ENCODE data around the gene BPIFA2.

BPIFA2 gene

GRCh38 chr20:33139467-33139866 is 28.5 kb upstream of the BPIFA2 start:
- no peak for DNase-seq (ENCODE audit: extremely low read depth, low read depth)
- TF ChIP-seq CTCF (IDR thresholded peaks at IDR 0.05; ENCODE audit: low read depth, low read length) = no peak

- DNase-seq (ENCODE audit: extremely low read depth, low read depth) = no peak
- no peak for TF ChIP-seq CTCF (IDR thresholded peaks at IDR 0.05; ENCODE audit: low read depth, low read length)
These were observed 22.4 kb upstream of the BPIFA2 start for GRCh38 chr20:33145521-33145920.

- no peak for DNase-seq (ENCODE audit: extremely low read depth, low read depth)
- no peak for TF ChIP-seq CTCF (IDR thresholded peaks at IDR 0.05; ENCODE audit: low read depth, low read length)
These were observed 20.7 kb upstream of the BPIFA2 start for GRCh38 chr20:33147299-33147698.

- no peak for DNase-seq (ENCODE audit: extremely low read depth, low read depth)
- TF ChIP-seq CTCF (IDR thresholded peaks at IDR 0.05; ENCODE audit: low read depth, low read length) = no peak
These were observed 19.9 kb upstream of the BPIFA2 start for GRCh38 chr20:33148040-33148439.

DNA sequence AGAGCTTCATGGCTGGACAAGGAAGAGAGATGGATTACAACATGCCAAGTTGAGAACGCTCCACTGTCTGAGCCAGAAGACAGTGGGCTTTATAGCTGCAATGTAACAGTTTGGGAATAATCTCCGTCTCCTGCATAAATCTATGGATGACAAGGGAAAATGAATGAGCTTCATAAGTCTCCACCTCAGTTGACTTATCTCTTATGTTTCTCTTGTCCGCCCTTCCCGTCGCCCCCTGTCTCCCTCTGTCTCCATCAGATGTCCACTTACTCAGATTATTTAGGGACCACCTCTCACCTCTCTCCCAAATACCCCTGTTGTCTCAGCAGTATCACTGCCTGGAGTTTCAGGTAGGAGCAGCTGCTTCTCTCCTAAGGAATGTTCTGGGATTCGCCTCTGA is 13.7 kb upstream of the BPIFA2 start:
- no peak for DNase-seq (ENCODE audit: extremely low read depth, low read depth)
- TF ChIP-seq CTCF (IDR thresholded peaks at IDR 0.05; ENCODE audit: low read depth, low read length) = no peak

DNA sequence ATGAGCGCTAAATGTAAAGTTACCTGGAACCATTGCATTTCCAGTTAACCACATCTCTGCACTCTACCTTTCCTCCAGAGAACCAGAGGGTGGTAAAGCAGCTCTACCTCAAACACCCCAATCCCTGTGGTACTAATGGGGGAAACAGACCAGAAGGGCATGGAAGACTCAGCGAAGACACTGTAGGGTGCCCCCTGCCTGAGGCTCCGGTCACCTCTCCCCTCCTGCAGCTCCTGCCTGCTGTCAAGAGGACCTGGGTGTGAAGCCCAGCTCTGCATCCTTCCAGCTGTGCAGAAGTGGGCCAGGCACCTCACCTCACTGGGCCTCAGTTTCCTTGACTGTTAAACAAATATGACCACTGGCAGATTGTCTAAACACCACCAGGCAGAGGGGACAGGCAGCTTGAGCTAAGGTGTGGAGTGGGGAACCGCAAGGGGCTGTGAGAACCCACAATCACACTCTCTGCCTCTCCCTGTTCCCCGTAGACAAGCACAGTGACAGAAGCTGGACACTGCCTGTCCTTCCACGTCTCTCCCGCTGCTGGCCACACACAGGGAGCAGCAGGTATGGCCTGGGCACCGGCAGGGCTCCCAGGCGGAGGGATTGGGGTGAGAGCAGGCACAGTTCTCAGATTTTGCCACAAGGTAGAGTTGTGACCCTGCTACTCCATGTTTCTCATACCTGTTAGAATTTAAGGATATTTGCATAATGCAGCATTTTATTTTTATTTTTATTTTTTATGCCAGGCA is 9.1 kb upstream of the BPIFA2 start:
- DNase-seq (ENCODE audit: extremely low read depth, low read depth) = no peak
- no peak for TF ChIP-seq CTCF (IDR thresholded peaks at IDR 0.05; ENCODE audit: low read depth, low read length)

DNA sequence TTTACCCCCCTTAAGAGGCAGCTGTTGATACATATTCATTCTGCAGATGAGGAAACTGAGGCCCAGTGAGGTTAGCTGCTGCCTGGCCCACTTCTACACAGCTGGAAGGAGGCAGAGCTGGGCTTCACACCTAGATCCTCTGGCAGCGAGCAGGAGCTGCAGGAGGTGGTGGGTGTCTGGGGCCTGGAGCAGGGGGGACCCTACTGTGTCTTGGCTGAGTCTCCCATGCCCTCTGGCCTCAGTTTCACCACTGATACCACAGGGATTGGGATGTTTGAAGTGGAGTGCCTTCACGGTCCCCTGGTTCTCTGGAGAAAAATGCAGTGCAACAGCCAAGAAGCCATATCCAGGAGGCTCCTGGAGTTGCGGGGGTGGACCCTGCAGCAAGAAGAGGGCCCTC is 8.2 kb upstream of the BPIFA2 start:
- TF ChIP-seq CTCF (IDR thresholded peaks at IDR 0.05; ENCODE audit: low read depth, low read length) = no peak
- DNase-seq (ENCODE audit: extremely low read depth, low read depth) = no peak
